ENCODE measurements around the gene IGFBP1.

DNA sequence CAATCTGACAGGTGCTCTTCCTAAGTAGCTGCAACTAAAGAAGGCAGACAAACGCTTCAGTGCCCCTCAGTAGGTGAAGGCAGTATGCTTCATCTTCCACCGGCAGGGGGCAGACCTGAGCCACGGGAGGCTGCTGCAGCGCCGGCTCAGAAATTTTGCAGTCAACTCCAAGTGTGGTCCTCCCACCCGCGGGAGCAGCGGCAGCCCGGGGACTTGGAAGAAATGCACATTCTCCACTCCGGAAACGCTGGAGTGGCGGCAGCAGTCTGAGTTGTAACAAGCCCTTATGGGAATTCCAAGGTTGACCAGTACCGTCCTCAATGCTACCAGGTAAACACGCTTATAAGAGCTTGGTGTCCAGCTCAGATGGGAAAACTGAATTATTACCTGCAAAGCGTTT, 29.4 kb downstream of the IGFBP1 start:
- TF ChIP-seq POLR2AphosphoS5 (IDR thresholded peaks at IDR 0.05; ENCODE audit: low read depth, low read length) (no peak), RFX5 (IDR thresholded peaks at IDR 0.05; ENCODE audit: low read length) (no peak)
- TF ChIP-seq, protein P1, sequence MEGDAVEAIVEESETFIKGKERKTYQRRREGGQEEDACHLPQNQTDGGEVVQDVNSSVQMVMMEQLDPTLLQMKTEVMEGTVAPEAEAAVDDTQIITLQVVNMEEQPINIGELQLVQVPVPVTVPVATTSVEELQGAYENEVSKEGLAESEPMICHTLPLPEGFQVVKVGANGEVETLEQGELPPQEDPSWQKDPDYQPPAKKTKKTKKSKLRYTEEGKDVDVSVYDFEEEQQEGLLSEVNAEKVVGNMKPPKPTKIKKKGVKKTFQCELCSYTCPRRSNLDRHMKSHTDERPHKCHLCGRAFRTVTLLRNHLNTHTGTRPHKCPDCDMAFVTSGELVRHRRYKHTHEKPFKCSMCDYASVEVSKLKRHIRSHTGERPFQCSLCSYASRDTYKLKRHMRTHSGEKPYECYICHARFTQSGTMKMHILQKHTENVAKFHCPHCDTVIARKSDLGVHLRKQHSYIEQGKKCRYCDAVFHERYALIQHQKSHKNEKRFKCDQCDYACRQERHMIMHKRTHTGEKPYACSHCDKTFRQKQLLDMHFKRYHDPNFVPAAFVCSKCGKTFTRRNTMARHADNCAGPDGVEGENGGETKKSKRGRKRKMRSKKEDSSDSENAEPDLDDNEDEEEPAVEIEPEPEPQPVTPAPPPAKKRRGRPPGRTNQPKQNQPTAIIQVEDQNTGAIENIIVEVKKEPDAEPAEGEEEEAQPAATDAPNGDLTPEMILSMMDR (IDR thresholded peaks at IDR 0.05): peak; percentile 100
